Measurements from ENCODE around the gene ELK4. TPM values are rescaled to one million over a fixed set of nuclear protein-coding genes. Genes with fewer than 3 reads are reported as not detected.

The ELK4 gene
- total and polyA plus RNA-seq, 2 experiments from 2014 or later: 5.1 to 16.4 TPM

DNA sequence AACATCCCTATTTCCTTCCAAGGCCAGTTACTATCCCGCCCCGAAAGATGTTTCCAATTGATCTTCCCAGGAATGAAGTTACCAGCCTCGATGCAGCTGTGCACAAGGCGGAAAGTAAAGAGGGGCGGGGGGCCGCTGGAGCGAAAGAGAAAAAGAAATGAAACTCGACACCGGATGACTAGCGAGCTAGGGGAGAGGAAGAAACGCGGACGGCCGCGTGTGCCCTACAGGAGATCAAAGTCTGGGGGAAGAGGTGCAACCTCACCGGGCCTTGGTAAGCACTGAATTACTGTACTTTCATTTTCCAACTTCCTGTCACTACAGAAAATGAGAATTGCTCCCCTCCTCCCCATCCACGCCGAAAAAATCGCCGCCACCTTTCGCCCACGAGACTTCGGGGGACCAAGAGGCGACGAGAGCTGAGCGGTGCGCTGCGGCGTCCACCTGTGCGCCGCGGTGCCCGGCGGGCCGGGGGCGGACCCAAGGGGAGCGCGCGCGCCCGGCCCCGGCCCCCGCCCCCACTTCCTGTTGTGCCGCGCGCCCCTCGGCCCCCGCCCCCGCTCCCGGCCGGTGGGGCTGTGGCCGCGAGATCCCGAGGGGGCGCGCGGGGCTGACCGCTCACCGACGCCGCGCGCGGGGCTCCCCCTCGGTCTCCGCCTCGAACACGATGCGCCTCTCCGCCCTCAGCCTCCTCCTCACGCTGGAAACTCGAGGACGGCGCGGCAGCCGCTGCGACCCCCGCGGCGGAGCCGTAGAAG lies 622 bp downstream of the ELK4 start:
- peak overlapping the region; percentile 67 for H2AFZ ChIP-seq
- 1 to 2% methylated on average over 56 of the region's 81 CpGs for WGBS, 2 experiments (ENCODE audit: low coverage in 1 of 2, low lambda C conversion rate in 2 of 2, missing lambda C conversion rate in 2 of 2)
- H3K4me3 ChIP-seq: peak overlapping the region; percentile 96
- in situ Hi-C loops (cut with MboI): no loop called here
- H3F3A ChIP-seq (ENCODE audit: insufficient read depth): peaks cover 32% of the 10 kb centered on the region
- TF ChIP-seq EZH2 (IDR thresholded peaks at IDR 0.05; ENCODE audit: insufficient read depth, poor library complexity, severe bottlenecking) (no peak), EZH2phosphoT487 (IDR thresholded peaks at IDR 0.05; ENCODE audit: insufficient read depth, low read depth) (no peak)
- no peaks in the 10 kb centered on the region for H3K27me3 ChIP-seq (replicated peaks; ENCODE audit: insufficient read depth)
- peak overlapping the region; percentile 90 for H3K4me2 ChIP-seq (ENCODE audit: unreplicated experiment)
- H3K27ac ChIP-seq: peak overlapping the region; percentile 94
- H3K9ac ChIP-seq: peak overlapping the region; percentile 91
- peak; percentile 86 for DNase-seq
- no peaks in the 10 kb centered on the region for H3K36me3 ChIP-seq (ENCODE audit: low read depth)
- no peaks in the 10 kb centered on the region for H3K9me3 ChIP-seq (ENCODE audit: low read depth)
- H3K4me1 ChIP-seq (ENCODE audit: insufficient read depth): peaks cover 28% of the 10 kb centered on the region
- H4K20me1 ChIP-seq (ENCODE audit: insufficient read depth): no peaks in the 10 kb centered on the region
- H3K9me2 ChIP-seq (ENCODE audit: insufficient read depth): no peaks in the 10 kb centered on the region
- H3K79me2 ChIP-seq (ENCODE audit: insufficient read depth): peaks cover 50% of the 10 kb centered on the region

DNA sequence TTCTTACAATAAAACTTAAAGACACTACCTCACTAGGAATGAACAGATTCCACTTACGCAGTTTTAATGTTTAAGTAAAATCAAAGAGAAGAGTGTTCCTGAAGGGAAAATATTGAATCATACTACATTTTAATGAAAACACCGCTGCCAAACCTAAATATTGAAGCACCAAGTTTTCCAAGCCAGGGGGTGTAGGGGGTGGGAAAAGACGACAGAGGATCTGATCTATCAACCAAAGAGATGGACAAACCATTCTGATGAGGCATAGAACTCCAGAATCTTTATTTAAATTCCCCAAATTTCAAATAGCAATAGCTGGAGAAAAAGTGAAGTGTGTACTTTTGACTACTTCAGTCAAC lies 1.2 kb downstream of the ELK4 start:
- H3K4me2 ChIP-seq (ENCODE audit: unreplicated experiment): peak overlapping the region; percentile 90
- no peaks in the 10 kb centered on the region for H3K9me2 ChIP-seq (ENCODE audit: insufficient read depth)
- H3K4me3 ChIP-seq: peak overlapping the region; percentile 96
- no peaks in the 10 kb centered on the region for H4K20me1 ChIP-seq (ENCODE audit: insufficient read depth)
- no peak for TF ChIP-seq EZH2 (IDR thresholded peaks at IDR 0.05; ENCODE audit: insufficient read depth, poor library complexity, severe bottlenecking)
- no peak for TF ChIP-seq EZH2phosphoT487 (IDR thresholded peaks at IDR 0.05; ENCODE audit: insufficient read depth, low read depth)
- H3K27me3 ChIP-seq (replicated peaks; ENCODE audit: insufficient read depth): no peaks in the 10 kb centered on the region
- H3K9me3 ChIP-seq (ENCODE audit: low read depth): no peaks in the 10 kb centered on the region
- peak overlapping the region; percentile 67 for H2AFZ ChIP-seq
- whole genome bisulfite sequencing, 2 experiments (ENCODE audit: low coverage in 1 of 2, low lambda C conversion rate in 2 of 2, missing lambda C conversion rate in 2 of 2): 0 to 2% methylated on average over 3 of the region's 3 CpGs
- H3K27ac ChIP-seq: peak overlapping the region; percentile 94
- no peaks in the 10 kb centered on the region for H3K36me3 ChIP-seq (ENCODE audit: low read depth)
- in situ Hi-C loops (cut with MboI): no loop called here
- H3K9ac ChIP-seq: peak overlapping the region; percentile 91
- H3K79me2 ChIP-seq (ENCODE audit: insufficient read depth): peaks cover 55% of the 10 kb centered on the region
- DNase-seq: no peak
- peaks cover 28% of the 10 kb centered on the region for H3K4me1 ChIP-seq (ENCODE audit: insufficient read depth)
- peaks cover 32% of the 10 kb centered on the region for H3F3A ChIP-seq (ENCODE audit: insufficient read depth)

DNA sequence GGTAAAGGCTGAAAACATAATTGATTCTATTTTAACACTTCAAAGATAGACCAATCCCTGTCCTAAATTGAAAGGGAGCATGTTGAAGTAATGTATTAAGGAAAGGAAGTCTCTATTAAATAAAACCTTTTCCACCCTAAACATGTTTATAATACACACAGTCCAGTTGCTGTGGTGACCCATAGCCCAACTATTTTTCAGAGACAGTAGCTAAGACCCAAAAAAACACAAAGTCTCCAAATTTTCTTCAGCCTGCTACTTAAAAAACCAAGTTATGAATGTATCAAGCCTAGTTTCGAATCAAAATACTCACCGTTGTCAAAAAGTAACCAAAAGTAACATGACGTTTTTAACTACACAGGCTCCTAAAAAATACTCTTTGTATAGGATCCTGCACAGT lies 1.6 kb downstream of the ELK4 start:
- TF ChIP-seq EZH2 (IDR thresholded peaks at IDR 0.05; ENCODE audit: insufficient read depth, poor library complexity, severe bottlenecking) (no peak), EZH2phosphoT487 (IDR thresholded peaks at IDR 0.05; ENCODE audit: insufficient read depth, low read depth) (no peak)
- Histone ChIP-seq H3K4me3 (peak overlapping the region; percentile 96), H2AFZ (0 out of 2 replicates have a peak overlapping the region, but pooled peaks have one; percentile 67), H3K4me2 (ENCODE audit: unreplicated experiment) (peak overlapping the region; percentile 90), H3K27me3 (replicated peaks; ENCODE audit: insufficient read depth) (no peaks in the 10 kb centered on the region), H3K9me3 (ENCODE audit: low read depth) (no peaks in the 10 kb centered on the region), H3K79me2 (ENCODE audit: insufficient read depth) (peaks cover 59% of the 10 kb centered on the region), H3K36me3 (ENCODE audit: low read depth) (no peaks in the 10 kb centered on the region), H3K4me1 (ENCODE audit: insufficient read depth) (peaks cover 28% of the 10 kb centered on the region), H3K9ac (peak overlapping the region; percentile 91), H3K9me2 (ENCODE audit: insufficient read depth) (no peaks in the 10 kb centered on the region), H3K27ac (peak overlapping the region; percentile 94), H4K20me1 (ENCODE audit: insufficient read depth) (no peaks in the 10 kb centered on the region), H3F3A (ENCODE audit: insufficient read depth) (peaks cover 32% of the 10 kb centered on the region)
- in situ Hi-C loops (cut with MboI): no loop called here
- DNase-seq: peak; percentile 80
- WGBS, 2 experiments (ENCODE audit: low coverage in 1 of 2, low lambda C conversion rate in 2 of 2, missing lambda C conversion rate in 2 of 2): 0% methylated on average over 3 of the region's 3 CpGs

DNA sequence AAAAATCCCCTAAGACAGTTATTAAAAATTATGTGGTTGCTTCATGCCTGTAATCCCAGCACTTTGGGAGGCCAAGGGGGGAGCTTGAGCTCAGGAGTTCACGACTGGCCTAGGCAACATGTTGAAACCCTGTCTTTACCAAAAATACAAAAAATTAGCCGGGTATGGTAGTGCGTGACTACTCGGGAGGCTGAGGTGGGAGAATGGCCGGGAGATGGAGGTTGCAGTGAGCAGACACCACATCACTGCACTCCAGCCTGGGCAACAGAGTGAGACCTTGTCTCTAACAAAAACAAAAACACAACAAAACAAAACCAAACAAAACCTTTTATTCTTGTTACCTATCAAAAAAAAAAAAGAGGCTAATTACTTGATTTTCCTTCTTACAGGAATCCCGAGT lies 2.1 kb downstream of the ELK4 start:
- Histone ChIP-seq H3K9me3 (ENCODE audit: low read depth) (no peaks in the 10 kb centered on the region), H4K20me1 (ENCODE audit: insufficient read depth) (no peaks in the 10 kb centered on the region), H3K79me2 (ENCODE audit: insufficient read depth) (peaks cover 64% of the 10 kb centered on the region), H3K36me3 (ENCODE audit: low read depth) (no peaks in the 10 kb centered on the region), H3K9ac (peak overlapping the region; percentile 91), H3K4me2 (ENCODE audit: unreplicated experiment) (peak overlapping the region; percentile 90), H3F3A (ENCODE audit: insufficient read depth) (peaks cover 32% of the 10 kb centered on the region), H2AFZ (no peak overlapping the region), H3K27me3 (replicated peaks; ENCODE audit: insufficient read depth) (no peaks in the 10 kb centered on the region), H3K4me3 (peak overlapping the region; percentile 96), H3K27ac (peak overlapping the region; percentile 94), H3K9me2 (ENCODE audit: insufficient read depth) (no peaks in the 10 kb centered on the region), H3K4me1 (ENCODE audit: insufficient read depth) (peaks cover 28% of the 10 kb centered on the region)
- TF ChIP-seq EZH2 (IDR thresholded peaks at IDR 0.05; ENCODE audit: insufficient read depth, poor library complexity, severe bottlenecking) (no peak), EZH2phosphoT487 (IDR thresholded peaks at IDR 0.05; ENCODE audit: insufficient read depth, low read depth) (no peak)
- in situ Hi-C loops (cut with MboI): no loop called here
- peak; percentile 32 for DNase-seq
- WGBS, 2 experiments (ENCODE audit: low coverage in 1 of 2, low lambda C conversion rate in 2 of 2, missing lambda C conversion rate in 2 of 2): 54 to 56% methylated on average over 6 of the region's 6 CpGs
